H1 (cell line): Measurements from ENCODE around the gene ADPRHL1. TPM values are rescaled to one million over a fixed set of nuclear protein-coding genes. Genes with fewer than 3 reads are reported as not detected.

Source experiments
- CTCF ChIA-PET: fragments of 300-600 bp; sonication (Branson Sonifier 250); formaldehyde crosslinking; loops from one replicate; lab custom pipeline; 2021; ENCODE audit not compliant: partially characterized antibody; lab: Charles Lee
- POLR2A ChIA-PET: fragments of 300-600 bp; sonication (Branson Sonifier 250); formaldehyde crosslinking; loops from one replicate; lab custom pipeline; 2021; ENCODE audit warnings: inconsistent platforms; ENCODE audit not compliant: partially characterized antibody; lab: Charles Lee
- DNase-seq, 2 experiments: peaks; one replicate each; pipeline versions ENCODE4 v3.0.0 to v3.0.0-alpha.2; 2010 to 2022; ENCODE audit warnings: low spot score in 2 of 2, low read depth in 1 of 2, mixed read lengths in 1 of 2
- FAIRE-seq: peaks from 2 replicates; lab custom pipeline; 2011; peaks lifted over from hg19 to GRCh38; lab: Jason Lieb, UNC
- H2AFZ ChIP-seq: 2 replicates; pipeline ENCODE4 v1.8.1; 2012; ENCODE audit warnings: low read length, inconsistent platforms
- H2AK5ac ChIP-seq: 2 replicates; pipeline ENCODE4 v1.6.1; 2013; ENCODE audit warnings: low read depth, low read length
- H2BK120ac ChIP-seq: replicated peaks from 2 replicates; pipeline ENCODE3; 2013; ENCODE audit warnings: low read depth, low read length, inconsistent platforms
- H2BK12ac ChIP-seq: 2 replicates; pipeline ENCODE4 v1.6.1; 2013; ENCODE audit warnings: low read depth, low read length
- H2BK15ac ChIP-seq: 2 replicates; pipeline ENCODE4 v1.6.1; 2013; ENCODE audit warnings: low read length
- H2BK20ac ChIP-seq: 2 replicates; pipeline ENCODE4 v1.6.1; 2013; ENCODE audit warnings: low read length
- H2BK5ac ChIP-seq: 2 replicates; pipeline ENCODE4 v1.6.1; 2013; ENCODE audit warnings: low read depth, low read length
- H3K14ac ChIP-seq: 2 replicates; pipeline ENCODE4 v1.6.1; 2013; ENCODE audit warnings: inconsistent platforms; ENCODE audit not compliant: insufficient read length
- H3K18ac ChIP-seq: 2 replicates; pipeline ENCODE4 v1.6.1; 2013; ENCODE audit warnings: low read length; ENCODE audit errors: extremely low read depth
- H3K23ac ChIP-seq: 2 replicates; pipeline ENCODE4 v1.6.1; 2013; ENCODE audit warnings: inconsistent platforms; ENCODE audit not compliant: insufficient read length
- H3K23me2 ChIP-seq: 2 replicates; pipeline ENCODE4 v1.6.1; 2013; ENCODE audit warnings: low read depth, low read length
- H3K27ac ChIP-seq: 2 replicates; pipeline ENCODE4 v1.6.1; 2011; ENCODE audit warnings: low read depth, low read length, inconsistent platforms
- H3K27me3 ChIP-seq, 4 experiments: replicated peaks in 1 of 4; 1 replicate in 1 of 4; 2 replicates in 3 of 4; pipeline versions ENCODE4 v1.6.1 to v1.8.1; 2011 to 2013; ENCODE audit warnings: low read length in 3 of 4, mild to moderate bottlenecking in 3 of 4, inconsistent platforms in 2 of 4, mixed read lengths in 2 of 4, moderate library complexity in 1 of 4; ENCODE audit not compliant: control insufficient read depth in 3 of 4, insufficient read depth in 3 of 4; ENCODE audit errors: extremely low read depth in 1 of 4
- H3K36me3 ChIP-seq, 4 experiments: 2 replicates each; pipeline versions ENCODE4 v1.6.1 to v1.8.1; 2011 to 2013; ENCODE audit warnings: mild to moderate bottlenecking in 4 of 4, low read length in 3 of 4, moderate library complexity in 2 of 4, control low read depth in 1 of 4, inconsistent platforms in 1 of 4; ENCODE audit not compliant: insufficient read depth in 4 of 4, control insufficient read depth in 2 of 4
- H3K4ac ChIP-seq: replicated peaks from 2 replicates; pipeline ENCODE3; 2013; ENCODE audit warnings: low read length, low read depth, mixed read lengths, inconsistent platforms; ENCODE audit not compliant: insufficient read length
- H3K4me1 ChIP-seq, 4 experiments: replicated peaks in 1 of 4; 1 replicate in 1 of 4; 2 replicates in 3 of 4; pipeline versions ENCODE4 v1.6.1 to v1.8.1; 2011 to 2013; ENCODE audit warnings: low read length in 3 of 4, inconsistent platforms in 2 of 4, mixed read lengths in 1 of 4; ENCODE audit not compliant: insufficient read depth in 4 of 4, control insufficient read depth in 3 of 4
- H3K4me2 ChIP-seq, 2 experiments: 2 replicates each; pipeline versions ENCODE4 v1.6.1 to v1.8.1; 2011 to 2013; ENCODE audit warnings: low read depth in 2 of 2, low read length in 2 of 2, control low read depth in 1 of 2, inconsistent platforms in 1 of 2, mild to moderate bottlenecking in 1 of 2; ENCODE audit not compliant: insufficient read depth in 1 of 2
- H3K4me3 ChIP-seq, 4 experiments: fragments of 200-600, 300-600 bp in 1 of 4; sonication (generic), shearing (Covaris generic), sonication (Bioruptor Twin) in 1 of 4; 2 replicates each; pipeline versions ENCODE4 v1.5.1 to v1.8.1; 2011 to 2016; ENCODE audit warnings: low read length in 4 of 4, low read depth in 3 of 4, control low read depth in 2 of 4, inconsistent platforms in 2 of 4, mild to moderate bottlenecking in 2 of 4, mixed read lengths in 1 of 4, moderate library complexity in 1 of 4; ENCODE audit not compliant: insufficient read depth in 2 of 4; ENCODE audit errors: extremely low read depth in 1 of 4
- H3K56ac ChIP-seq: replicated peaks from 2 replicates; pipeline ENCODE3; 2013; ENCODE audit warnings: low read depth, mild to moderate bottlenecking, mixed read lengths, low read length, inconsistent platforms; ENCODE audit not compliant: insufficient read length
- H3K79me1 ChIP-seq: 2 replicates; pipeline ENCODE4 v1.6.1; 2013; ENCODE audit warnings: low read depth, low read length, control low read depth
- H3K79me2 ChIP-seq, 2 experiments: 2 replicates each; pipeline versions ENCODE4 v1.6.1 to v1.8.1; 2012 to 2013; ENCODE audit warnings: low read length in 2 of 2, mild to moderate bottlenecking in 2 of 2, inconsistent platforms in 1 of 2; ENCODE audit not compliant: insufficient read depth in 2 of 2, control insufficient read depth in 1 of 2
- H3K9ac ChIP-seq, 4 experiments: replicated peaks in 1 of 4; 1 replicate in 1 of 4; 2 replicates in 3 of 4; pipeline versions ENCODE4 v1.6.1 to v1.8.1; 2011 to 2013; ENCODE audit warnings: low read depth in 3 of 4, low read length in 3 of 4, control low read depth in 2 of 4, mild to moderate bottlenecking in 2 of 4, moderate library complexity in 2 of 4, inconsistent platforms in 1 of 4; ENCODE audit errors: extremely low read depth in 1 of 4
- H3K9me3 ChIP-seq, 2 experiments: 2 replicates each; pipeline versions ENCODE4 v1.6.1 to v1.8.1; 2012 to 2013; ENCODE audit warnings: mild to moderate bottlenecking in 2 of 2, moderate library complexity in 2 of 2, control low read depth in 1 of 2, inconsistent platforms in 1 of 2, low read depth in 1 of 2, low read length in 1 of 2, mixed read lengths in 1 of 2; ENCODE audit not compliant: insufficient read depth in 2 of 2
- H4K20me1 ChIP-seq, 2 experiments: replicated peaks in 1 of 2; 2 replicates each; pipeline versions ENCODE3 to v1.8.1; 2011 to 2013; ENCODE audit warnings: inconsistent platforms in 2 of 2, low read length in 2 of 2, mild to moderate bottlenecking in 1 of 2; ENCODE audit not compliant: insufficient read depth in 2 of 2, control insufficient read depth in 1 of 2
- H4K5ac ChIP-seq: 2 replicates; pipeline ENCODE4 v1.6.1; 2013; ENCODE audit warnings: low read length, low read depth, mixed read lengths, inconsistent platforms; ENCODE audit not compliant: insufficient read length
- H4K8ac ChIP-seq: 2 replicates; pipeline ENCODE4 v1.8.0; 2013; ENCODE audit warnings: mild to moderate bottlenecking, moderate library complexity, low read length, inconsistent platforms; ENCODE audit not compliant: insufficient read depth; ENCODE audit errors: extremely low read depth
- H4K91ac ChIP-seq: replicated peaks from 2 replicates; pipeline ENCODE3; 2013; ENCODE audit warnings: low read length, mixed read lengths, inconsistent platforms; ENCODE audit not compliant: insufficient read length
- BRCA1 ChIP-seq: IDR thresholded peaks from 2 replicates; pipeline ENCODE4 v1.6.1; 2012; ENCODE audit warnings: low read depth, low read length, improper control_type of control experiment
- CBX5 ChIP-seq: fragments of 300-800, 300-1000 bp; sonication (generic); IDR thresholded peaks from 2 replicates; pipeline ENCODE4 v1.7.1; 2016; ENCODE audit warnings: antibody characterized with exemption, low read length, low read depth
- JUN ChIP-seq: IDR thresholded peaks from 2 replicates; pipeline ENCODE4 v1.6.1; 2011; ENCODE audit warnings: low read depth, mild to moderate bottlenecking, improper control_type of control experiment, low read length
- RXRA ChIP-seq: IDR thresholded peaks from 2 replicates; pipeline ENCODE4 v1.6.1; 2011; ENCODE audit warnings: low read depth, mild to moderate bottlenecking, low read length, moderate library complexity; ENCODE audit not compliant: insufficient read depth
- SIX5 ChIP-seq: IDR thresholded peaks from 2 replicates; pipeline ENCODE4 v1.6.1; 2011; ENCODE audit warnings: mild to moderate bottlenecking, low read depth, low read length
- SRF ChIP-seq: IDR thresholded peaks from 2 replicates; pipeline ENCODE4 v1.6.1; 2011; ENCODE audit warnings: mild to moderate bottlenecking, low read depth, low read length, moderate library complexity
- SUZ12 ChIP-seq: fragments of 200-600 bp; sonication (generic); IDR thresholded peaks from 2 replicates; pipeline ENCODE4 v1.6.1; 2012; ENCODE audit warnings: mild to moderate bottlenecking, inconsistent platforms, low read length, moderate library complexity, mixed read lengths
- TBP ChIP-seq: IDR thresholded peaks from 2 replicates; pipeline ENCODE4 v1.6.1; 2011; ENCODE audit warnings: low read depth, low read length, improper control_type of control experiment
- TCF12 ChIP-seq: IDR thresholded peaks from 2 replicates; pipeline ENCODE4 v1.6.1; 2011; ENCODE audit warnings: low read depth, mild to moderate bottlenecking, low read length
- WGBS, 2 experiments: shearing (Covaris generic) in 1 of 2; methylation state at CpG; one replicate each; pipeline versions ENCODE4 v1.1.6 to v1.1.7; 2013 to 2015; ENCODE audit warnings: low lambda C conversion rate in 2 of 2, mixed read lengths in 2 of 2, inconsistent platforms in 1 of 2, low coverage in 1 of 2, missing lambda C conversion rate in 1 of 2; ENCODE audit not compliant: insufficient replicate concordance in 2 of 2, insufficient coverage in 1 of 2, insufficient read length in 1 of 2; ENCODE audit errors: extremely low coverage in 1 of 2, missing lambda C conversion rate in 1 of 2; 5-methylcytosine and 5-hydroxymethylcytosine counted together
- polyA plus RNA-seq, 7 experiments: library from polyadenylated mRNA; depleted of rRNA in 3 of 7; stranded (reverse) in 5 of 7; unstranded in 2 of 7; fragments of >200 nt in 5 of 7; fragments of 200-250 nt in 2 of 7; gene quantifications; 1 replicate in 5 of 7; 2 replicates in 1 of 7; 4 replicates in 1 of 7; pipeline versions ENCODE4 v1.2.1 to v1.2.3, GENCODE V29; 2011 to 2013; ENCODE audit warnings: missing spikeins in 2 of 7, mixed read lengths in 2 of 7
- total RNA-seq: library from RNA; stranded (reverse); fragmentation: NEBNext Ultra II Directional; extraction: Animal tissue kit (Norgen Biotek cat#: 25700); gene quantifications from 2 replicates; pipeline ENCODE4 v1.2.1, GENCODE V29; 2021
- TF ChIP-seq, protein P1 (sequence below): IDR thresholded peaks from 2 replicates; pipeline ENCODE4 v1.6.1; 2012; ENCODE audit warnings: inconsistent platforms

ADPRHL1 gene
- total and polyA plus RNA-seq, 2 of the 8 experiments (the other 6 are each of a cell fraction or from before 2014, with no cell fraction given) = 0.74 to 1.7 TPM

DNA sequence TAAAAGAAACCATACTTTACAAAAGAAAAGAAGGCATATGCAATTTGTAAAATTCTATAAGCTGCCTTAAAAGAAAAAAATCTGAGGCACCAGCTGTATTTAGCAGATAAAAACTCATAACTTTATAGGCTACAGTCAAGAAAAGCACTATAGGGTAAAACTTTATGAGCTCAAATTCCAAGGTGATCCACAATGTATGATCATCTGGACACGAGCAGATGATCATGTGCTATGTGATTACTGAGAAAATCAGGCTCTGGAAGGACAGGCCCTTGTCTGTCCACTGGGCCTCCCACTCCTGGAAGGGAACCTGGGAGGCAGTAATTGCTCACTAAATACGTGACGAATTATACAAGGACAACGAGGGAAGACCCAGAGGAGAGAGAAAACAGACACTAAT, 96.7 kb downstream of the ADPRHL1 start:
- H3K4me3 ChIP-seq = no peak overlapping the region
- H4K5ac ChIP-seq = no peak overlapping the region
- no peak overlapping the region for H2BK12ac ChIP-seq
- H3K4ac ChIP-seq = no peak overlapping the region
- H2AK5ac ChIP-seq = no peak overlapping the region
- H3K4me1 ChIP-seq = peaks cover 0 to 4% (median 0%) of the 10 kb centered on the region in 4 experiments; a peak in 1 of 7 replicates
- H4K91ac ChIP-seq = no peak overlapping the region
- H3K27me3 ChIP-seq = no peaks in the 10 kb centered on the region
- H2BK15ac ChIP-seq = no peak overlapping the region
- H3K79me1 ChIP-seq = peaks cover 8% of the 10 kb centered on the region
- no peak overlapping the region for H3K18ac ChIP-seq
- WGBS, 2 experiments = 66% methylated on average over 4 of the region's 4 CpGs; no CpG with 5 or more reads in 1 of the 2 experiments
- H3K4me2 ChIP-seq = no peak overlapping the region
- H3K9ac ChIP-seq = no peak overlapping the region
- no peak overlapping the region for H2BK120ac ChIP-seq
- H3K23me2 ChIP-seq = no peaks in the 10 kb centered on the region
- no peak overlapping the region for H2BK5ac ChIP-seq
- H3K56ac ChIP-seq = no peak overlapping the region
- peaks cover 4 to 10% of the 10 kb centered on the region in 2 experiments for H4K20me1 ChIP-seq
- no peak overlapping the region for H2BK20ac ChIP-seq
- peaks cover 3 to 45% of the 10 kb centered on the region in 2 experiments for H3K79me2 ChIP-seq
- no peak overlapping the region for H3K14ac ChIP-seq
- no peak overlapping the region for H2AFZ ChIP-seq
- CTCF ChIA-PET = interaction anchor here (0.7 to 3.4 kb wide), 7 partner anchors 17 to 95 kb away, joined by 3 to 11 read pairs (median 5); no protein-coding TSS in a partner anchor
- no peak overlapping the region for H3K23ac ChIP-seq
- H3K9me3 ChIP-seq = no peaks in the 10 kb centered on the region
- H3K27ac ChIP-seq = no peak overlapping the region
- H4K8ac ChIP-seq = no peak overlapping the region
- peaks cover 5 to 48% (median 23%) of the 10 kb centered on the region in 4 experiments for H3K36me3 ChIP-seq
- POLR2A ChIA-PET = interaction anchor here (1.1 to 6.6 kb wide), 5 partner anchors 8 to 38 kb away, joined by 3 to 78 read pairs (median 4); partner anchors contain the start of gene GRTP1
- FAIRE-seq (no peak), DNase-seq (no peak)
- TF ChIP-seq SRF (no peak), TBP (no peak), RXRA (no peak), TCF12 (no peak), CBX5 (no peak), JUN (no peak), BRCA1 (no peak), SUZ12 (no peak), SIX5 (no peak)
- TF ChIP-seq, protein P1, sequence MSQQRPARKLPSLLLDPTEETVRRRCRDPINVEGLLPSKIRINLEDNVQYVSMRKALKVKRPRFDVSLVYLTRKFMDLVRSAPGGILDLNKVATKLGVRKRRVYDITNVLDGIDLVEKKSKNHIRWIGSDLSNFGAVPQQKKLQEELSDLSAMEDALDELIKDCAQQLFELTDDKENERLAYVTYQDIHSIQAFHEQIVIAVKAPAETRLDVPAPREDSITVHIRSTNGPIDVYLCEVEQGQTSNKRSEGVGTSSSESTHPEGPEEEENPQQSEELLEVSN = no peak
